Spinal cord (tissue), 10 donors: ENCODE data around the gene ZNF548. TPM values are rescaled to one million over a fixed set of nuclear protein-coding genes. Genes with fewer than 3 reads are reported as not detected.
A peak's percentile ranks its signal among the peaks of the same experiment; 100 is the strongest.

Experiments
- DNase-seq, 6 donors: peaks; one replicate each; pipeline versions ENCODE4 v3.0.0 to v3.0.0-alpha.2; 2013 to 2015; ENCODE audit warnings: low spot score in 6 of 6, low read depth in 4 of 6
- H3K27ac ChIP-seq: one replicate; pipeline ENCODE4 v1.5.1; 2013; ENCODE audit warnings: low read depth, low read length, control low read depth
- H3K27me3 ChIP-seq: one replicate; pipeline ENCODE4 v1.6.1; 2013; ENCODE audit warnings: low read length; ENCODE audit not compliant: control insufficient read depth, insufficient read depth
- H3K36me3 ChIP-seq: one replicate; pipeline ENCODE4 v1.6.1; 2013; ENCODE audit warnings: low read length; ENCODE audit not compliant: control insufficient read depth, insufficient read depth
- H3K4me1 ChIP-seq: one replicate; pipeline ENCODE4 v1.6.1; 2013; ENCODE audit warnings: low read length; ENCODE audit not compliant: control insufficient read depth, insufficient read depth
- H3K4me3 ChIP-seq: one replicate; pipeline ENCODE4 v1.5.1; 2013; ENCODE audit warnings: low read depth, low read length, control low read depth
- H3K9me3 ChIP-seq: one replicate; pipeline ENCODE4 v1.6.1; 2013; ENCODE audit warnings: low read length; ENCODE audit not compliant: control insufficient read depth, insufficient read depth
- WGBS: methylation state at CpG from one replicate; pipeline ENCODE4 v1.1.5; 2013; ENCODE audit warnings: missing lambda C conversion rate; ENCODE audit not compliant: insufficient coverage; 5-methylcytosine and 5-hydroxymethylcytosine counted together
- polyA plus RNA-seq, 2 donors: library from polyadenylated mRNA; unstranded; fragments of 120-200 nt; gene quantifications; one replicate each; pipeline ENCODE4 v1.2.1, GENCODE V29; 2013; ENCODE audit not compliant: insufficient read length in 2 of 2
- total RNA-seq, 2 donors: library from RNA; depleted of rRNA in 1 of 2; stranded (reverse); fragments of 120-200 nt in 1 of 2; fragments of >200 nt in 1 of 2; gene quantifications; one replicate each; pipeline versions ENCODE4 v1.2.3 to v1.2.4, GENCODE V29; 2013 to 2014
- donor health status: healthy.

Gene ZNF548
- total and polyA plus RNA-seq, 4 donors: 21.1 to 34.2 (median 29.0) TPM

- H3K27ac ChIP-seq: peak within 1 kb of the TSS; percentile 63
These were observed 45.7 kb downstream of the ZNF548 start, which contains the start of gene ZNF749 for GRCh38 chr19:57435062-57435978. Gene ZNF749, plus strand, starts transcription at chr19:57435325. Its CDS starts 254 bp downstream, at chr19:57435579.

GRCh38 chr19:57436417-57436816 lies 46.8 kb downstream of the ZNF548 start:
- H3K4me1 ChIP-seq: peaks cover 16% of the 10 kb centered on the region
- peaks cover 12% of the 10 kb centered on the region for H3K36me3 ChIP-seq
- WGBS: no CpG with 5 or more reads among the region's 1 CpG
- no peaks in the 10 kb centered on the region for H3K9me3 ChIP-seq
- no peak overlapping the region for H3K27ac ChIP-seq
- H3K4me3 ChIP-seq: peak overlapping the region; percentile 83
- no peaks in the 10 kb centered on the region for H3K27me3 ChIP-seq
- DNase-seq: no peak

More at GRCh38 chr19:57435062-57435978, 45.7 kb downstream of the ZNF548 start, which contains the start of gene ZNF749:
- H3K4me1 ChIP-seq: peaks cover 16% of the 10 kb centered on the region
- no peaks in the 10 kb centered on the region for H3K9me3 ChIP-seq
- peaks cover 10% of the 10 kb centered on the region for H3K36me3 ChIP-seq
- under 1% methylated on average over 53 of the region's 61 CpGs for WGBS
- no peaks in the 10 kb centered on the region for H3K27me3 ChIP-seq
- peak within 1 kb of the TSS; percentile 83 for H3K4me3 ChIP-seq
- peak; percentile 97 to 100 (median 100) for DNase-seq

GRCh38 chr19:57437931-57438330 lies 48.3 kb downstream of the ZNF548 start:
- no peak overlapping the region for H3K4me3 ChIP-seq
- no peak overlapping the region for H3K27ac ChIP-seq
- no peaks in the 10 kb centered on the region for H3K27me3 ChIP-seq
- DNase-seq: no peak
- H3K4me1 ChIP-seq: peaks cover 16% of the 10 kb centered on the region
- H3K9me3 ChIP-seq: no peaks in the 10 kb centered on the region
- WGBS: 58% methylated on average over 3 of the region's 4 CpGs
- peaks cover 12% of the 10 kb centered on the region for H3K36me3 ChIP-seq

GRCh38 chr19:57438925-57439324 lies 49.3 kb downstream of the ZNF548 start:
- peaks cover 18% of the 10 kb centered on the region for H3K36me3 ChIP-seq
- H3K27me3 ChIP-seq: no peaks in the 10 kb centered on the region
- no peak overlapping the region for H3K4me3 ChIP-seq
- no peak for DNase-seq
- H3K27ac ChIP-seq: no peak overlapping the region
- H3K4me1 ChIP-seq: peaks cover 15% of the 10 kb centered on the region
- no peaks in the 10 kb centered on the region for H3K9me3 ChIP-seq
- WGBS: 92% methylated on average over 9 of the region's 9 CpGs

- peaks cover 18% of the 10 kb centered on the region for H3K36me3 ChIP-seq
- H3K9me3 ChIP-seq: no peaks in the 10 kb centered on the region
- H3K27me3 ChIP-seq: no peaks in the 10 kb centered on the region
- 92% methylated on average over 4 of the region's 7 CpGs for WGBS
- DNase-seq: no peak
- H3K27ac ChIP-seq: no peak overlapping the region
- H3K4me3 ChIP-seq: no peak overlapping the region
- H3K4me1 ChIP-seq: peaks cover 4% of the 10 kb centered on the region
These were observed 52.5 kb downstream of the ZNF548 start for GRCh38 chr19:57441979-57442752.

DNA sequence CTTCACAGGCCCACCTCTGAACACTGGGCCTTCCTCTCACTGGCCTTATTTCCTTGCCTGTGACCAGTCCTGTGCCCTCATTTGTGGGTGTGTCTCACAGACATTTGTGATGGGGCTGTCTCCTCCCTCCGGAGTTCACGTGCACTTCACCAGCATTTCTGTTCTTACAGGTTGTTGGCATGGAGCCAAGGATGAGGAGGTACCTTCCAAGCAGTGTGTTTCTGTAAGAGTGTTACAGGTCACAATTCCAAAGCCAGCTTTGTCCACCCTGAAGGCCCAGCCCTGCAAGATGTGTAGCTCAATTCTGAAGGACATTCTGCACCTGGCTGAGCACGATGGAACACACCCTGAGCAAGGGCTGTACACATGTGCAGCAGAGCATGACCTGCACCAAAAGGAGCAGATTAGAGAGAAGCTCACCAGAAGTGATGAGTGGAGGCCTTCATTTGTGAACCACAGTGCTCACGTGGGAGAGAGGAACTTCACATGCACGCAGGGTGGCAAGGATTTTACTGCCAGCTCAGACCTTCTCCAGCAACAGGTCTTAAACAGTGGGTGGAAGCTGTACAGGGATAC lies 53.6 kb downstream of the ZNF548 start:
- H3K4me1 ChIP-seq: no peaks in the 10 kb centered on the region
- WGBS: 96% methylated on average over 3 of the region's 5 CpGs
- H3K4me3 ChIP-seq: no peak overlapping the region
- H3K27me3 ChIP-seq: no peaks in the 10 kb centered on the region
- peaks cover 18% of the 10 kb centered on the region for H3K36me3 ChIP-seq
- no peak overlapping the region for H3K27ac ChIP-seq
- H3K9me3 ChIP-seq: no peaks in the 10 kb centered on the region
- DNase-seq: no peak

DNA sequence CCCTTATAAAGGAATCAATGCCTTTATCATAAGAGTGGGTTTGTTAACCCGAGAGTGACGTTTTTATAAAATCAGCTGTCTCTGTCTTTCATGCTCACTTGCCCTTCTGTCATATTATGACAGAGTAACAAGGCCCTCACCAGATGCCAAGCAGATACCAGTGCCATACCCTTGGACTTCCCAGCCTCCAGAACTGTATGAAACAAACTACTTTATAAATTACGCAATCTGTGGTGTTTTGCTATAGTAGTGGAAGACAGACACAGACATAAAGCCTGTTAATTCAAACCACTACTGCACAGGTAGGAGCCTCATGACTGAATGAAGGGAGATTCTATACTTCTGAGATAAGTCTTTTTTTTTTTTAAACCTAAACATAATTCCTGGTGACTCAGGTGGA lies 62.7 kb downstream of the ZNF548 start:
- Histone ChIP-seq H3K4me3 (no peak overlapping the region), H3K9me3 (no peaks in the 10 kb centered on the region), H3K36me3 (peaks cover 8% of the 10 kb centered on the region), H3K27ac (no peak overlapping the region), H3K27me3 (no peaks in the 10 kb centered on the region), H3K4me1 (no peaks in the 10 kb centered on the region)
- no CpG with 5 or more reads among the region's 3 CpGs for WGBS
- no peak for DNase-seq

Other genes with a start within 250 kb of the ZNF548 start
- not detected for gene ZIM3, start 244.7 kb upstream of the ZNF548 start, total RNA-seq
- gene ZIM3, start 244.7 kb upstream of the ZNF548 start, polyA plus RNA-seq: under 1 TPM in 1 of 2 donors, not detected in 1; 0.06 TPM
- not detected for gene DUXA, start 222.4 kb upstream of the ZNF548 start, total RNA-seq
- gene DUXA, start 222.4 kb upstream of the ZNF548 start, polyA plus RNA-seq: not detected
- gene ZNF264, start 198.4 kb upstream of the ZNF548 start, total RNA-seq: 10 to 100 TPM; 25.8 to 53.1 TPM
- 10 to 100 TPM; 11.7 to 19.1 TPM for gene ZNF264, start 198.4 kb upstream of the ZNF548 start, polyA plus RNA-seq
- gene AURKC, start 158.8 kb upstream of the ZNF548 start, total RNA-seq: 1 to 10 TPM; 1.5 TPM
- 1 to 10 TPM; 1.8 to 4.0 TPM for gene AURKC, start 158.8 kb upstream of the ZNF548 start, polyA plus RNA-seq
- gene ZNF805, start 149.2 kb upstream of the ZNF548 start, total RNA-seq: 10 to 100 TPM; 29.3 to 32.8 TPM
- gene ZNF805, start 149.2 kb upstream of the ZNF548 start, polyA plus RNA-seq: 1 to 10 TPM; 3.6 to 3.9 TPM
- gene ZNF460, start 109.4 kb upstream of the ZNF548 start, total RNA-seq: 100 to 1,000 TPM in 1 of 2 donors, 10 to 100 TPM in 1; 80.1 to 135 TPM
- gene ZNF460, start 109.4 kb upstream of the ZNF548 start, polyA plus RNA-seq: 1 to 10 TPM; 2.8 to 4.3 TPM
- gene ZNF543, start 69.4 kb upstream of the ZNF548 start, total RNA-seq: 10 to 100 TPM; 18.7 to 23.3 TPM
- gene ZNF543, start 69.4 kb upstream of the ZNF548 start, polyA plus RNA-seq: 1 to 10 TPM; 5.0 to 6.8 TPM
- gene ZNF304, start 38.6 kb upstream of the ZNF548 start, total RNA-seq: 10 to 100 TPM; 13.5 to 18.6 TPM
- 10 to 100 TPM; 12.8 to 14.1 TPM for gene ZNF304, start 38.6 kb upstream of the ZNF548 start, polyA plus RNA-seq
- gene TRAPPC2B, start 26.3 kb upstream of the ZNF548 start, total RNA-seq: 10 to 100 TPM; 16.4 to 20.0 TPM
- 10 to 100 TPM; 13.7 to 14.7 TPM for gene TRAPPC2B, start 26.3 kb upstream of the ZNF548 start, polyA plus RNA-seq
- 1 to 10 TPM; 5.6 to 8.0 TPM for gene ZNF547, start 26.3 kb upstream of the ZNF548 start, total RNA-seq
- 1 to 10 TPM; 8.0 to 9.3 TPM for gene ZNF547, start 26.3 kb upstream of the ZNF548 start, polyA plus RNA-seq
- gene ZNF17, start 21.3 kb downstream of the ZNF548 start, total RNA-seq: 10 to 100 TPM; 20.9 to 24.7 TPM
- gene ZNF17, start 21.3 kb downstream of the ZNF548 start, polyA plus RNA-seq: 10 to 100 TPM in 1 of 2 donors, 1 to 10 TPM in 1; 9.1 to 15.2 TPM
- gene ZNF749, start 45.5 kb downstream of the ZNF548 start, total RNA-seq: 10 to 100 TPM; 14.7 to 18.7 TPM
- 10 to 100 TPM; 12.4 to 13.6 TPM for gene ZNF749, start 45.5 kb downstream of the ZNF548 start, polyA plus RNA-seq
- 1 to 10 TPM; 3.5 TPM for gene VN1R1, start 67.3 kb downstream of the ZNF548 start, total RNA-seq
- gene VN1R1, start 67.3 kb downstream of the ZNF548 start, polyA plus RNA-seq: 1 to 10 TPM; 6.2 to 9.5 TPM
- 10 to 100 TPM; 40.4 to 46.7 TPM for gene ZNF772, start 87.7 kb downstream of the ZNF548 start, total RNA-seq
- 10 to 100 TPM; 19.6 to 22.5 TPM for gene ZNF772, start 87.7 kb downstream of the ZNF548 start, polyA plus RNA-seq
- gene ZNF419, start 97.9 kb downstream of the ZNF548 start, total RNA-seq: 10 to 100 TPM; 15.6 to 23.3 TPM
- gene ZNF419, start 97.9 kb downstream of the ZNF548 start, polyA plus RNA-seq: 10 to 100 TPM; 17.3 to 23.2 TPM
- 10 to 100 TPM; 19.8 to 21.2 TPM for gene ZNF773, start 110.1 kb downstream of the ZNF548 start, total RNA-seq
- 10 to 100 TPM; 14.6 to 16.0 TPM for gene ZNF773, start 110.1 kb downstream of the ZNF548 start, polyA plus RNA-seq
- 10 to 100 TPM; 13.9 to 14.5 TPM for gene ZNF549, start 137.5 kb downstream of the ZNF548 start, total RNA-seq
- 10 to 100 TPM; 12.6 to 17.2 TPM for gene ZNF549, start 137.5 kb downstream of the ZNF548 start, polyA plus RNA-seq
- 10 to 100 TPM; 11.1 to 16.8 TPM for gene ZNF550, start 170.0 kb downstream of the ZNF548 start, total RNA-seq
- 10 to 100 TPM; 10.8 to 15.7 TPM for gene ZNF550, start 170.0 kb downstream of the ZNF548 start, polyA plus RNA-seq
- gene ZNF416, start 189.1 kb downstream of the ZNF548 start, total RNA-seq: 10 to 100 TPM in 1 of 2 donors, 1 to 10 TPM in 1; 7.3 to 10.9 TPM
- gene ZNF416, start 189.1 kb downstream of the ZNF548 start, polyA plus RNA-seq: 1 to 10 TPM; 6.2 to 7.5 TPM
- 10 to 100 TPM; 17.4 to 19.2 TPM for gene ZIK1, start 194.3 kb downstream of the ZNF548 start, total RNA-seq
- 10 to 100 TPM; 11.6 to 14.2 TPM for gene ZIK1, start 194.3 kb downstream of the ZNF548 start, polyA plus RNA-seq
- 1 to 10 TPM; 5.2 to 7.9 TPM for gene ZNF530, start 210.0 kb downstream of the ZNF548 start, total RNA-seq
- 1 to 10 TPM; 5.7 to 7.1 TPM for gene ZNF530, start 210.0 kb downstream of the ZNF548 start, polyA plus RNA-seq
- gene ZNF134, start 224.4 kb downstream of the ZNF548 start, total RNA-seq: 10 to 100 TPM; 25.2 to 33.2 TPM
- 10 to 100 TPM; 20.1 to 23.8 TPM for gene ZNF134, start 224.4 kb downstream of the ZNF548 start, polyA plus RNA-seq
- 10 to 100 TPM; 24.4 to 32.2 TPM for gene ZNF211, start 243.3 kb downstream of the ZNF548 start, total RNA-seq
- gene ZNF211, start 243.3 kb downstream of the ZNF548 start, polyA plus RNA-seq: 10 to 100 TPM; 36.7 to 39.9 TPM